H1 (cell line): ENCODE measurements around the gene DDI1. TPM values are rescaled to one million over a fixed set of nuclear protein-coding genes. Genes with fewer than 3 reads are reported as not detected.
A peak's percentile ranks its signal among the peaks of the same experiment; 100 is the strongest.

Experiments
- CTCF ChIA-PET: fragments of 300-600 bp; sonication (Branson Sonifier 250); formaldehyde crosslinking; loops from one replicate; lab custom pipeline; 2021; ENCODE audit not compliant: partially characterized antibody; lab: Charles Lee
- POLR2A ChIA-PET: fragments of 300-600 bp; sonication (Branson Sonifier 250); formaldehyde crosslinking; loops from one replicate; lab custom pipeline; 2021; ENCODE audit warnings: inconsistent platforms; ENCODE audit not compliant: partially characterized antibody; lab: Charles Lee
- DNase-seq, 2 experiments: peaks; one replicate each; pipeline versions ENCODE4 v3.0.0 to v3.0.0-alpha.2; 2010 to 2022; ENCODE audit warnings: low spot score in 2 of 2, low read depth in 1 of 2, mixed read lengths in 1 of 2
- FAIRE-seq: peaks from 2 replicates; lab custom pipeline; 2011; peaks lifted over from hg19 to GRCh38; lab: Jason Lieb, UNC
- H2AFZ ChIP-seq: 2 replicates; pipeline ENCODE4 v1.8.1; 2012; ENCODE audit warnings: low read length, inconsistent platforms
- H2AK5ac ChIP-seq: 2 replicates; pipeline ENCODE4 v1.6.1; 2013; ENCODE audit warnings: low read depth, low read length
- H2BK120ac ChIP-seq: replicated peaks from 2 replicates; pipeline ENCODE3; 2013; ENCODE audit warnings: low read depth, low read length, inconsistent platforms
- H2BK12ac ChIP-seq: 2 replicates; pipeline ENCODE4 v1.6.1; 2013; ENCODE audit warnings: low read depth, low read length
- H2BK15ac ChIP-seq: 2 replicates; pipeline ENCODE4 v1.6.1; 2013; ENCODE audit warnings: low read length
- H2BK20ac ChIP-seq: 2 replicates; pipeline ENCODE4 v1.6.1; 2013; ENCODE audit warnings: low read length
- H2BK5ac ChIP-seq: 2 replicates; pipeline ENCODE4 v1.6.1; 2013; ENCODE audit warnings: low read depth, low read length
- H3K14ac ChIP-seq: 2 replicates; pipeline ENCODE4 v1.6.1; 2013; ENCODE audit warnings: inconsistent platforms; ENCODE audit not compliant: insufficient read length
- H3K18ac ChIP-seq: 2 replicates; pipeline ENCODE4 v1.6.1; 2013; ENCODE audit warnings: low read length; ENCODE audit errors: extremely low read depth
- H3K23ac ChIP-seq: 2 replicates; pipeline ENCODE4 v1.6.1; 2013; ENCODE audit warnings: inconsistent platforms; ENCODE audit not compliant: insufficient read length
- H3K23me2 ChIP-seq: 2 replicates; pipeline ENCODE4 v1.6.1; 2013; ENCODE audit warnings: low read depth, low read length
- H3K27ac ChIP-seq: 2 replicates; pipeline ENCODE4 v1.6.1; 2011; ENCODE audit warnings: low read depth, low read length, inconsistent platforms
- H3K27me3 ChIP-seq, 4 experiments: replicated peaks in 1 of 4; 1 replicate in 1 of 4; 2 replicates in 3 of 4; pipeline versions ENCODE4 v1.6.1 to v1.8.1; 2011 to 2013; ENCODE audit warnings: low read length in 3 of 4, mild to moderate bottlenecking in 3 of 4, inconsistent platforms in 2 of 4, mixed read lengths in 2 of 4, moderate library complexity in 1 of 4; ENCODE audit not compliant: control insufficient read depth in 3 of 4, insufficient read depth in 3 of 4; ENCODE audit errors: extremely low read depth in 1 of 4
- H3K36me3 ChIP-seq, 4 experiments: 2 replicates each; pipeline versions ENCODE4 v1.6.1 to v1.8.1; 2011 to 2013; ENCODE audit warnings: mild to moderate bottlenecking in 4 of 4, low read length in 3 of 4, moderate library complexity in 2 of 4, control low read depth in 1 of 4, inconsistent platforms in 1 of 4; ENCODE audit not compliant: insufficient read depth in 4 of 4, control insufficient read depth in 2 of 4
- H3K4ac ChIP-seq: replicated peaks from 2 replicates; pipeline ENCODE3; 2013; ENCODE audit warnings: low read length, low read depth, mixed read lengths, inconsistent platforms; ENCODE audit not compliant: insufficient read length
- H3K4me1 ChIP-seq, 4 experiments: replicated peaks in 1 of 4; 1 replicate in 1 of 4; 2 replicates in 3 of 4; pipeline versions ENCODE4 v1.6.1 to v1.8.1; 2011 to 2013; ENCODE audit warnings: low read length in 3 of 4, inconsistent platforms in 2 of 4, mixed read lengths in 1 of 4; ENCODE audit not compliant: insufficient read depth in 4 of 4, control insufficient read depth in 3 of 4
- H3K4me2 ChIP-seq, 2 experiments: 2 replicates each; pipeline versions ENCODE4 v1.6.1 to v1.8.1; 2011 to 2013; ENCODE audit warnings: low read depth in 2 of 2, low read length in 2 of 2, control low read depth in 1 of 2, inconsistent platforms in 1 of 2, mild to moderate bottlenecking in 1 of 2; ENCODE audit not compliant: insufficient read depth in 1 of 2
- H3K4me3 ChIP-seq, 4 experiments: fragments of 200-600, 300-600 bp in 1 of 4; sonication (generic), shearing (Covaris generic), sonication (Bioruptor Twin) in 1 of 4; 2 replicates each; pipeline versions ENCODE4 v1.5.1 to v1.8.1; 2011 to 2016; ENCODE audit warnings: low read length in 4 of 4, low read depth in 3 of 4, control low read depth in 2 of 4, inconsistent platforms in 2 of 4, mild to moderate bottlenecking in 2 of 4, mixed read lengths in 1 of 4, moderate library complexity in 1 of 4; ENCODE audit not compliant: insufficient read depth in 2 of 4; ENCODE audit errors: extremely low read depth in 1 of 4
- H3K56ac ChIP-seq: replicated peaks from 2 replicates; pipeline ENCODE3; 2013; ENCODE audit warnings: low read depth, mild to moderate bottlenecking, mixed read lengths, low read length, inconsistent platforms; ENCODE audit not compliant: insufficient read length
- H3K79me1 ChIP-seq: 2 replicates; pipeline ENCODE4 v1.6.1; 2013; ENCODE audit warnings: low read depth, low read length, control low read depth
- H3K79me2 ChIP-seq, 2 experiments: 2 replicates each; pipeline versions ENCODE4 v1.6.1 to v1.8.1; 2012 to 2013; ENCODE audit warnings: low read length in 2 of 2, mild to moderate bottlenecking in 2 of 2, inconsistent platforms in 1 of 2; ENCODE audit not compliant: insufficient read depth in 2 of 2, control insufficient read depth in 1 of 2
- H3K9ac ChIP-seq, 4 experiments: replicated peaks in 1 of 4; 1 replicate in 1 of 4; 2 replicates in 3 of 4; pipeline versions ENCODE4 v1.6.1 to v1.8.1; 2011 to 2013; ENCODE audit warnings: low read depth in 3 of 4, low read length in 3 of 4, control low read depth in 2 of 4, mild to moderate bottlenecking in 2 of 4, moderate library complexity in 2 of 4, inconsistent platforms in 1 of 4; ENCODE audit errors: extremely low read depth in 1 of 4
- H3K9me3 ChIP-seq, 2 experiments: 2 replicates each; pipeline versions ENCODE4 v1.6.1 to v1.8.1; 2012 to 2013; ENCODE audit warnings: mild to moderate bottlenecking in 2 of 2, moderate library complexity in 2 of 2, control low read depth in 1 of 2, inconsistent platforms in 1 of 2, low read depth in 1 of 2, low read length in 1 of 2, mixed read lengths in 1 of 2; ENCODE audit not compliant: insufficient read depth in 2 of 2
- H4K20me1 ChIP-seq, 2 experiments: replicated peaks in 1 of 2; 2 replicates each; pipeline versions ENCODE3 to v1.8.1; 2011 to 2013; ENCODE audit warnings: inconsistent platforms in 2 of 2, low read length in 2 of 2, mild to moderate bottlenecking in 1 of 2; ENCODE audit not compliant: insufficient read depth in 2 of 2, control insufficient read depth in 1 of 2
- H4K5ac ChIP-seq: 2 replicates; pipeline ENCODE4 v1.6.1; 2013; ENCODE audit warnings: low read length, low read depth, mixed read lengths, inconsistent platforms; ENCODE audit not compliant: insufficient read length
- H4K8ac ChIP-seq: 2 replicates; pipeline ENCODE4 v1.8.0; 2013; ENCODE audit warnings: mild to moderate bottlenecking, moderate library complexity, low read length, inconsistent platforms; ENCODE audit not compliant: insufficient read depth; ENCODE audit errors: extremely low read depth
- H4K91ac ChIP-seq: replicated peaks from 2 replicates; pipeline ENCODE3; 2013; ENCODE audit warnings: low read length, mixed read lengths, inconsistent platforms; ENCODE audit not compliant: insufficient read length
- CEBPB ChIP-seq: IDR thresholded peaks from 2 replicates; pipeline ENCODE4 v1.6.1; 2012; ENCODE audit warnings: low read depth, low read length
- EGR1 ChIP-seq: IDR thresholded peaks from 2 replicates; pipeline ENCODE4 v1.6.1; 2011; ENCODE audit warnings: low read depth, low read length, borderline replicate concordance
- EP300 ChIP-seq, 2 experiments: IDR thresholded peaks; 1 replicate in 1 of 2; 2 replicates in 1 of 2; pipeline ENCODE4 v1.6.1; 2011 to 2012; ENCODE audit warnings: low read depth in 2 of 2, low read length in 2 of 2, mild to moderate bottlenecking in 2 of 2, borderline replicate concordance in 1 of 2, inconsistent platforms in 1 of 2, moderate library complexity in 1 of 2
- GABPA ChIP-seq: IDR thresholded peaks from 2 replicates; pipeline ENCODE4 v1.6.1; 2011; ENCODE audit warnings: mild to moderate bottlenecking, low read length, moderate library complexity, borderline replicate concordance; ENCODE audit not compliant: insufficient read depth
- NRF1 ChIP-seq: IDR thresholded peaks from 2 replicates; pipeline ENCODE4 v1.6.1; 2011; ENCODE audit warnings: mild to moderate bottlenecking, low read depth, low read length, improper control_type of control experiment
- RBBP5 ChIP-seq: IDR thresholded peaks from 2 replicates; pipeline ENCODE4 v1.7.1; 2012; ENCODE audit warnings: low read depth, mild to moderate bottlenecking, inconsistent platforms, low read length, moderate library complexity, borderline replicate concordance
- RNF2 ChIP-seq: fragments of 200-900, 300-1000 bp; sonication (generic); IDR thresholded peaks from 2 replicates; pipeline ENCODE4 v1.7.1; 2016; ENCODE audit warnings: borderline replicate concordance, low read depth, mild to moderate bottlenecking, antibody characterized with exemption, low read length; ENCODE audit not compliant: poor library complexity, severe bottlenecking; ENCODE audit errors: missing control alignments
- RXRA ChIP-seq: IDR thresholded peaks from 2 replicates; pipeline ENCODE4 v1.6.1; 2011; ENCODE audit warnings: low read depth, mild to moderate bottlenecking, low read length, moderate library complexity; ENCODE audit not compliant: insufficient read depth
- SUZ12 ChIP-seq: fragments of 200-600 bp; sonication (generic); IDR thresholded peaks from 2 replicates; pipeline ENCODE4 v1.6.1; 2012; ENCODE audit warnings: mild to moderate bottlenecking, inconsistent platforms, low read length, moderate library complexity, mixed read lengths
- YY1 ChIP-seq: IDR thresholded peaks from 2 replicates; pipeline ENCODE4 v1.6.1; 2011; ENCODE audit warnings: low read depth, mild to moderate bottlenecking, low read length
- WGBS, 2 experiments: shearing (Covaris generic) in 1 of 2; methylation state at CpG; one replicate each; pipeline versions ENCODE4 v1.1.6 to v1.1.7; 2013 to 2015; ENCODE audit warnings: low lambda C conversion rate in 2 of 2, mixed read lengths in 2 of 2, inconsistent platforms in 1 of 2, low coverage in 1 of 2, missing lambda C conversion rate in 1 of 2; ENCODE audit not compliant: insufficient replicate concordance in 2 of 2, insufficient coverage in 1 of 2, insufficient read length in 1 of 2; ENCODE audit errors: extremely low coverage in 1 of 2, missing lambda C conversion rate in 1 of 2; 5-methylcytosine and 5-hydroxymethylcytosine counted together
- polyA plus RNA-seq, 7 experiments: library from polyadenylated mRNA; depleted of rRNA in 3 of 7; stranded (reverse) in 5 of 7; unstranded in 2 of 7; fragments of >200 nt in 5 of 7; fragments of 200-250 nt in 2 of 7; gene quantifications; 1 replicate in 5 of 7; 2 replicates in 1 of 7; 4 replicates in 1 of 7; pipeline versions ENCODE4 v1.2.1 to v1.2.3, GENCODE V29; 2011 to 2013; ENCODE audit warnings: missing spikeins in 2 of 7, mixed read lengths in 2 of 7
- total RNA-seq: library from RNA; stranded (reverse); fragmentation: NEBNext Ultra II Directional; extraction: Animal tissue kit (Norgen Biotek cat#: 25700); gene quantifications from 2 replicates; pipeline ENCODE4 v1.2.1, GENCODE V29; 2021
- TF ChIP-seq, protein P1 (sequence below): IDR thresholded peaks from 2 replicates; pipeline ENCODE4 v1.6.1; 2011; ENCODE audit warnings: low read depth, mild to moderate bottlenecking, low read length; ENCODE audit not compliant: insufficient read depth

The DDI1 gene
- total and polyA plus RNA-seq, 2 of the 8 experiments (the other 6 are each of a cell fraction or from before 2014, with no cell fraction given), result not detected

GRCh38 chr11:104036995-104037394 lies 555 bp downstream of the DDI1 start:
- Histone ChIP-seq H2BK5ac (no peak overlapping the region), H3K36me3 (no peaks in the 10 kb centered on the region), H2AFZ (no peak overlapping the region), H4K91ac (no peak overlapping the region), H2BK120ac (no peak overlapping the region), H2BK15ac (no peak overlapping the region), H3K23me2 (no peaks in the 10 kb centered on the region), H3K23ac (no peak overlapping the region), H3K56ac (no peak overlapping the region), H3K79me2 (no peaks in the 10 kb centered on the region), H4K20me1 (no peaks in the 10 kb centered on the region), H3K4ac (no peak overlapping the region), H3K9ac (no peak overlapping the region), H3K9me3 (peaks cover 0 to 2% of the 10 kb centered on the region in 2 experiments; a peak in 1 of 4 replicates), H4K8ac (0 out of 2 replicates have a peak overlapping the region, but pooled peaks have one; percentile 57), H3K14ac (no peak overlapping the region), H2BK12ac (no peak overlapping the region), H3K4me1 (no peaks in the 10 kb centered on the region), H3K27ac (no peak overlapping the region), H3K27me3 (no peaks in the 10 kb centered on the region), H3K4me2 (no peak overlapping the region), H3K18ac (no peak overlapping the region), H4K5ac (no peak overlapping the region), H3K79me1 (no peaks in the 10 kb centered on the region), H2BK20ac (no peak overlapping the region), H3K4me3 (no peak overlapping the region), H2AK5ac (no peak overlapping the region)
- FAIRE-seq (no peak), DNase-seq (no peak)
- ChIA-PET POLR2A (no interaction called here), CTCF (no interaction called here)
- WGBS, 2 experiments, result 95% methylated on average over 19 of the region's 21 CpGs; no CpG with 5 or more reads in 1 of the 2 experiments
- TF ChIP-seq EP300 (IDR thresholded peaks at IDR 0.05; ENCODE audit: borderline replicate concordance in 1 of 2, low read depth in 2 of 2, low read length in 2 of 2), result no peak
- TF ChIP-seq CEBPB, result no peak
- TF ChIP-seq NRF1, result no peak
- TF ChIP-seq, protein P1, sequence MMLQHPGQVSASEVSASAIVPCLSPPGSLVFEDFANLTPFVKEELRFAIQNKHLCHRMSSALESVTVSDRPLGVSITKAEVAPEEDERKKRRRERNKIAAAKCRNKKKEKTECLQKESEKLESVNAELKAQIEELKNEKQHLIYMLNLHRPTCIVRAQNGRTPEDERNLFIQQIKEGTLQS, result no peak
- TF ChIP-seq YY1, result no peak
- no peak for TF ChIP-seq RNF2
- no peak for TF ChIP-seq GABPA
- no peak for TF ChIP-seq RBBP5
- no peak for TF ChIP-seq EGR1
- no peak for TF ChIP-seq RXRA
- no peak for TF ChIP-seq SUZ12
